ENCODE data around the gene TJP2.

TJP2 gene

GRCh38 chr9:69173891-69174615 is at the start of gene TJP2:
TSS of gene TJP2 (plus strand) at chr9:69174277. CDS start at chr9:69174373, 96 bp downstream.
- no peak for FAIRE-seq

- no peak for FAIRE-seq
Measured at GRCh38 chr9:69130456-69131441, 43.3 kb upstream of the TJP2 start.

- FAIRE-seq: no peak
Measured at GRCh38 chr9:69131682-69132081, 42.4 kb upstream of the TJP2 start.

GRCh38 chr9:69132361-69132760 is 41.7 kb upstream of the TJP2 start:
- FAIRE-seq: no peak

- no peak for FAIRE-seq
Measured at GRCh38 chr9:69134412-69134811, 39.7 kb upstream of the TJP2 start.

GRCh38 chr9:69136185-69136584 is 37.9 kb upstream of the TJP2 start:
- FAIRE-seq: peak; percentile 29

GRCh38 chr9:69136779-69137178 is 37.3 kb upstream of the TJP2 start:
- no peak for FAIRE-seq

GRCh38 chr9:69137311-69137710 is 36.8 kb upstream of the TJP2 start:
- FAIRE-seq: no peak

GRCh38 chr9:69139596-69139995 is 34.5 kb upstream of the TJP2 start:
- no peak for FAIRE-seq

GRCh38 chr9:69140123-69140735 is 33.8 kb upstream of the TJP2 start:
- no peak for FAIRE-seq

- no peak for FAIRE-seq
Measured at GRCh38 chr9:69141851-69142250, 32.2 kb upstream of the TJP2 start.

GRCh38 chr9:69143291-69143690 is 30.8 kb upstream of the TJP2 start:
- no peak for FAIRE-seq

GRCh38 chr9:69145144-69145715 is 28.8 kb upstream of the TJP2 start:
- no peak for FAIRE-seq

GRCh38 chr9:69147041-69147834 is 26.8 kb upstream of the TJP2 start:
- FAIRE-seq: no peak

- no peak for FAIRE-seq
Measured at GRCh38 chr9:69149321-69149807, 24.7 kb upstream of the TJP2 start.

GRCh38 chr9:69151506-69151905 is 22.6 kb upstream of the TJP2 start:
- no peak for FAIRE-seq

GRCh38 chr9:69153707-69154521 is 20.2 kb upstream of the TJP2 start:
- FAIRE-seq: no peak

- no peak for FAIRE-seq
Measured at GRCh38 chr9:69155341-69156030, 18.6 kb upstream of the TJP2 start.

- FAIRE-seq: no peak
Measured at GRCh38 chr9:69157751-69158466, 16.2 kb upstream of the TJP2 start.

GRCh38 chr9:69158471-69158870 is 15.6 kb upstream of the TJP2 start:
- no peak for FAIRE-seq
